Panc1 (cell line): ENCODE measurements around the gene GPR31.
"Not testable (repeated sequence)": the region's sequence is repeated elsewhere in the genome, so short reads cannot be mapped to it uniquely, and the experiment has no call there.

Experiments used
- CTCF ChIP-seq: fragments of 450-650 bp; IDR thresholded peaks from 2 replicates; pipeline ENCODE4 v1.5.1; 2017; ENCODE audit warnings: mild to moderate bottlenecking
- POLR2AphosphoS5 ChIP-seq: IDR thresholded peaks from 2 replicates; pipeline ENCODE4 v1.6.1; 2012; ENCODE audit warnings: mild to moderate bottlenecking, low read depth, low read length, moderate library complexity
- REST ChIP-seq, 2 experiments: IDR thresholded peaks; 2 replicates each; pipeline ENCODE4 v1.6.1; 2011 to 2012; ENCODE audit warnings: low read depth in 2 of 2, control low read depth in 1 of 2, low read length in 1 of 2, mild to moderate bottlenecking in 1 of 2, moderate library complexity in 1 of 2; ENCODE audit not compliant: insufficient read depth in 1 of 2

DNA sequence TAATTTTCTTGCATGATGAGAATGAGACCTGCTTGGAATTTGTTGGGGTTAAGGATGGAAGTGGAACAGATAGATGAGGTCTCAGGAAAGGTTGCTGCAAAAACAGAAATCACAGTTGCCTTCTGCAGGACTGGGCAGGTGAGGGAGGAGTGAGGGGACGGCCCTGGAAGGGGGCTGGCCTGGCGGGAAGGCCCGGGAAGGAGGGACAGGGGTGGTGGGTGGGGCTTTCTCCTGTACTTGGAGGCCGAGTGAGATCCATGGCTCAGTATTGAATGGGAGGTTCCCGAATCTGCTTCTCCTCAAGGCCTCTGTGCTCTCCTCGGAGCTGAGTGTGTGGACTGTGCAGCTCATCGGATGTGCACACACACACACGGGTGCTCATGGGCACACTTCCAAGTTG lies 44.8 kb upstream of the GPR31 start:
- TF ChIP-seq CTCF; POLR2AphosphoS5; REST (IDR thresholded peaks at IDR 0.05; ENCODE audit: insufficient read depth in 1 of 2, low read depth in 2 of 2, low read length in 1 of 2): not testable (repeated sequence)
